ENCODE measurements around the gene RXFP4. TPM values are rescaled to one million over a fixed set of nuclear protein-coding genes. Genes with fewer than 3 reads are reported as not detected.

RXFP4 gene
- total and polyA plus RNA-seq, 9 of the 15 experiments (the other 6 are each of a cell fraction or from before 2014, with no cell fraction given), result 0.64 TPM; not detected in 8

- TF ChIP-seq THAP12 (CRISPR knock-in tag; IDR thresholded peaks at IDR 0.05) (no peak), ZBTB49 (CRISPR knock-in tag; IDR thresholded peaks at IDR 0.05; ENCODE audit: borderline replicate concordance) (no peak), MXI1 (IDR thresholded peaks at IDR 0.05; ENCODE audit: low read depth, low read length) (no peak), ZNF551 (CRISPR knock-in tag; IDR thresholded peaks at IDR 0.05) (no peak), DEAF1 (CRISPR knock-in tag; IDR thresholded peaks at IDR 0.05) (peak; percentile 87), ZBTB7A (IDR thresholded peaks at IDR 0.05; ENCODE audit: borderline replicate concordance, control insufficient read depth, low read depth, low read length) (no peak; the same call in 1 of the 2 replicates), PCBP2 (IDR thresholded peaks at IDR 0.05; ENCODE audit: low read depth, low read length, poor library complexity, severe bottlenecking) (no peak), GABPB1 (CRISPR knock-in tag; IDR thresholded peaks at IDR 0.05) (peak; percentile 59), SREBF1 (IDR thresholded peaks at IDR 0.05; ENCODE audit: borderline replicate concordance, low read depth, low read length) (no peak), TCFL5 (CRISPR knock-in tag; conservative IDR thresholded peaks at IDR 0.05) (no peak), TAF15 (IDR thresholded peaks at IDR 0.05; ENCODE audit: low read depth, low read length) (no peak), E2F8 (IDR thresholded peaks at IDR 0.05; ENCODE audit: low read depth, partially characterized antibody) (no peak), OTX1 (CRISPR knock-in tag; IDR thresholded peaks at IDR 0.05) (no peak), TFE3 (CRISPR knock-in tag; IDR thresholded peaks at IDR 0.05) (no peak), GABPA (tag; conservative IDR thresholded peaks at IDR 0.05; ENCODE audit: low read depth) (no peak)
Measured at GRCh38 chr1:155989242-155990004, 48.0 kb downstream of the RXFP4 start (continued).
